Measurements from ENCODE around the gene SVBP. TPM values are rescaled to one million over a fixed set of nuclear protein-coding genes. Genes with fewer than 3 reads are reported as not detected.

SVBP gene
- total RNA-seq, 4 donors from 2014 or later = 19.1 to 39.5 (median 23.1) TPM

GRCh38 chr1:42841440-42842147, 24.4 kb upstream of the SVBP start:
- DNase-seq (ENCODE audit: extremely low spot score) = no peak
- peaks cover 5 to 7% (median 6%) of the 10 kb centered on the region in 4 donors for H3K4me1 ChIP-seq
- H3K9me3 ChIP-seq = no peaks in the 10 kb centered on the region
- H3K27ac ChIP-seq (replicated peaks in 1 of 4) = no peak overlapping the region
- no peak for TF ChIP-seq POLR2A (IDR thresholded peaks at IDR 0.05; ENCODE audit: low read depth)
- 81% methylated on average over 2 of the region's 2 CpGs for WGBS
- intact Hi-C loops (cut with DNase I) = loop anchor here (10.0 kb wide), 2 partner anchors 77 to 187 kb away; partner anchors contain the start of genes C1orf50, P3H1 and PPIH
- no peak overlapping the region for H3K4me3 ChIP-seq
- H3K27me3 ChIP-seq = no peaks in the 10 kb centered on the region
- peaks cover 0 to 48% (median 15%) of the 10 kb centered on the region in 4 donors for H3K36me3 ChIP-seq

- 81% methylated on average over 3 of the region's 3 CpGs for WGBS
- no peaks in the 10 kb centered on the region for H3K27me3 ChIP-seq
- H3K4me1 ChIP-seq = peaks cover 5 to 7% (median 6%) of the 10 kb centered on the region in 4 donors
- intact Hi-C loops (cut with DNase I) = loop anchor here (10.0 kb wide), 2 partner anchors 76 to 186 kb away; partner anchors contain the start of genes C1orf50, P3H1 and PPIH
- H3K36me3 ChIP-seq = peaks cover 0 to 48% (median 15%) of the 10 kb centered on the region in 4 donors
- DNase-seq (ENCODE audit: extremely low spot score) = no peak
- no peaks in the 10 kb centered on the region for H3K9me3 ChIP-seq
- TF ChIP-seq CTCF (IDR thresholded peaks at IDR 0.05) = no peak
- no peak overlapping the region for H3K27ac ChIP-seq (replicated peaks in 1 of 4)
- H3K4me3 ChIP-seq = no peak overlapping the region
Observed at GRCh38 chr1:42841010-42841409, 23.8 kb upstream of the SVBP start.

GRCh38 chr1:42838482-42839190, 21.4 kb upstream of the SVBP start:
- no peak for DNase-seq (ENCODE audit: extremely low spot score)
- Histone ChIP-seq H3K4me1 (no peaks in the 10 kb centered on the region), H3K36me3 (peaks cover 0 to 51% (median 18%) of the 10 kb centered on the region in 4 donors), H3K27me3 (no peaks in the 10 kb centered on the region), H3K9me3 (no peaks in the 10 kb centered on the region), H3K27ac (replicated peaks in 1 of 4) (no peak overlapping the region), H3K4me3 (no peak overlapping the region)
- intact Hi-C loops (cut with DNase I) = no loop called here
- 81% methylated on average over 7 of the region's 7 CpGs for WGBS
- no peak for TF ChIP-seq POLR2AphosphoS5 (IDR thresholded peaks at IDR 0.05)
- TF ChIP-seq POLR2A (IDR thresholded peaks at IDR 0.05; ENCODE audit: low read depth) = no peak
- no peak for TF ChIP-seq CTCF (IDR thresholded peaks at IDR 0.05)
- no peak for TF ChIP-seq EP300 (IDR thresholded peaks at IDR 0.05)

- Histone ChIP-seq H3K27ac (replicated peaks in 1 of 4) (no peak overlapping the region), H3K4me1 (no peaks in the 10 kb centered on the region), H3K27me3 (no peaks in the 10 kb centered on the region), H3K36me3 (peaks cover 0 to 43% (median 15%) of the 10 kb centered on the region in 4 donors), H3K9me3 (no peaks in the 10 kb centered on the region), H3K4me3 (no peak overlapping the region)
- no peak for TF ChIP-seq CTCF (IDR thresholded peaks at IDR 0.05)
- intact Hi-C loops (cut with DNase I) = no loop called here
- no peak for DNase-seq (ENCODE audit: extremely low spot score)
- WGBS = 60% methylated on average over 3 of the region's 3 CpGs
Observed at GRCh38 chr1:42837709-42838108, 20.5 kb upstream of the SVBP start.

- TF ChIP-seq POLR2AphosphoS5 (IDR thresholded peaks at IDR 0.05) (no peak), CTCF (IDR thresholded peaks at IDR 0.05) (no peak), POLR2A (IDR thresholded peaks at IDR 0.05; ENCODE audit: low read depth) (no peak), EP300 (IDR thresholded peaks at IDR 0.05) (no peak)
- Histone ChIP-seq H3K4me1 (no peaks in the 10 kb centered on the region), H3K36me3 (peaks cover 0 to 31% (median 15%) of the 10 kb centered on the region in 4 donors), H3K27me3 (no peaks in the 10 kb centered on the region), H3K27ac (replicated peaks in 1 of 4) (no peak overlapping the region), H3K4me3 (no peak overlapping the region), H3K9me3 (no peaks in the 10 kb centered on the region)
- DNase-seq (ENCODE audit: extremely low spot score) = no peak
- intact Hi-C loops (cut with DNase I) = no loop called here
- 100% methylated on average over 2 of the region's 2 CpGs for WGBS
Observed at GRCh38 chr1:42835422-42835821, 18.2 kb upstream of the SVBP start.
